Heart right ventricle (tissue), 16 donors: ENCODE measurements around the gene CXCL16. TPM values are rescaled to one million over a fixed set of nuclear protein-coding genes. Genes with fewer than 3 reads are reported as not detected.

Source experiments
- ATAC-seq, 8 donors: fragments of 200-7000 bp; cut with Tn5 transposase; one replicate each; pipeline ENCODE4 v1.9.1; 2020; ENCODE audit warnings: mild to moderate bottlenecking in 8 of 8, moderate library complexity in 8 of 8, moderate number of reproducible peaks in 1 of 8
- DNase-seq, 2 donors: peaks; one replicate each; pipeline ENCODE4 v3.0.0-alpha.2; 2020
- H3K27ac ChIP-seq, 10 donors: fragments of 200-600 bp; sonication (generic) in 2 of 10; one replicate each; pipeline versions ENCODE4 v1.5.0 to v1.8.0; 2020 to 2022; ENCODE audit warnings: mild to moderate bottlenecking in 3 of 10
- H3K27me3 ChIP-seq, 7 donors: fragments of 200-600 bp; one replicate each; pipeline ENCODE4 v1.8.0; 2021 to 2022; ENCODE audit warnings: mild to moderate bottlenecking in 2 of 7
- H3K36me3 ChIP-seq, 9 donors: fragments of 200-600 bp; sonication (generic) in 1 of 9; one replicate each; pipeline versions ENCODE4 v1.5.0 to v1.8.0; 2020 to 2022; ENCODE audit warnings: mild to moderate bottlenecking in 2 of 9
- H3K4me1 ChIP-seq, 9 donors: fragments of 200-600 bp; sonication (generic) in 1 of 9; one replicate each; pipeline versions ENCODE4 v1.5.0 to v1.8.0; 2020 to 2022; ENCODE audit warnings: mild to moderate bottlenecking in 4 of 9
- H3K4me3 ChIP-seq, 10 donors: fragments of 200-600 bp; sonication (generic) in 2 of 10; one replicate each; pipeline versions ENCODE4 v1.5.0 to v1.8.0; 2020 to 2022; ENCODE audit warnings: mild to moderate bottlenecking in 7 of 10, moderate library complexity in 2 of 10
- H3K9me3 ChIP-seq, 11 donors: fragments of 200-600 bp in 10 of 11; sonication (generic) in 2 of 11; one replicate each; pipeline versions ENCODE4 v1.5.0 to v1.8.0; 2013 to 2022; ENCODE audit warnings: mild to moderate bottlenecking in 2 of 11, control low read depth in 1 of 11, moderate library complexity in 1 of 11
- WGBS, 2 donors: extraction: QIAGEN DNeasy Blood & Tissue Kit; methylation state at CpG; one replicate each; pipeline ENCODE4 v1.1.7; 2013; ENCODE audit warnings: inconsistent platforms in 1 of 2; 5-methylcytosine and 5-hydroxymethylcytosine counted together
- intact Hi-C, 10 donors: fragments of 100-400 bp; cut with DNase I; formaldehyde crosslinking; loops; one replicate each; pipeline versions ENCODE4 v1.11.1 to v1.14.2; 2022
- polyA plus RNA-seq, 2 donors: library from polyadenylated mRNA; stranded (reverse); fragments of 200-250 nt; gene quantifications; one replicate each; pipeline ENCODE4 v1.2.3, GENCODE V29; 2013
- total RNA-seq, 10 donors: library from RNA; stranded (reverse); fragmentation: NEBNext Ultra II Directional in 3 of 10; extraction: Animal tissue kit (Norgen Biotek cat#: 25700) in 3 of 10; gene quantifications; one replicate each; pipeline versions ENCODE4 v1.2.1 to v1.2.4, GENCODE V29; 2021 to 2023
- TF ChIP-seq, protein P1 (sequence below), 9 donors: fragments of 200-600 bp; sonication (generic) in 2 of 9; IDR thresholded peaks; one replicate each; pipeline versions ENCODE4 v1.5.0 to v1.8.0; 2021 to 2022; ENCODE audit warnings: antibody characterized with exemption in 9 of 9, mild to moderate bottlenecking in 5 of 9, moderate library complexity in 1 of 9
- donor health status: Arrhythmogenic right ventricular cardiomyopathy.
- donor health status: ischemic (EF 13 %, LVEDD 7.1; RV severe dilation, severe dysfunction).
- donor health status: healthy with polysubstance abuse.
- donor health status: DM: no; HTN: yes; CAD: no.
- donor health status: DM: no; HTN: no; CAD: no.
- donor health status: ischemic (EF 25% LVEDD 6.9; RV normal size, moderate dysfunction).
- donor health status: ischemic (EF 25% LVEDD 5.7; RV mildly dilated, moderate dysfunction).
- donor health status: healthy.
- donor health status: DM: yes; HTN: yes; CAD: no.
- donor health status: Ischemic cardiomyopathy.
- donor health status: ischemic (EF 35%, LVEDD 5.7; RV mildly dilated, moderate dysfunction).
- donor health status: nonischemic (EF 11% LVEDD 7.7; RV severe dilation, severe dysfunction).
- donor health status: DM: yes; HTN: yes; CAD: no.
- donor health status: PGD.
- donor health status: ischemic (EF 29% LVEDD 5.4; RV normal size, mild dysfunction).
- donor health status: nonischemic (EF 23%, LVEDD 6.1; RV moderate dilation, normal function).

Gene CXCL16
- total and polyA plus RNA-seq, 12 donors, result 1.5 to 29.6 (median 3.7) TPM

DNA sequence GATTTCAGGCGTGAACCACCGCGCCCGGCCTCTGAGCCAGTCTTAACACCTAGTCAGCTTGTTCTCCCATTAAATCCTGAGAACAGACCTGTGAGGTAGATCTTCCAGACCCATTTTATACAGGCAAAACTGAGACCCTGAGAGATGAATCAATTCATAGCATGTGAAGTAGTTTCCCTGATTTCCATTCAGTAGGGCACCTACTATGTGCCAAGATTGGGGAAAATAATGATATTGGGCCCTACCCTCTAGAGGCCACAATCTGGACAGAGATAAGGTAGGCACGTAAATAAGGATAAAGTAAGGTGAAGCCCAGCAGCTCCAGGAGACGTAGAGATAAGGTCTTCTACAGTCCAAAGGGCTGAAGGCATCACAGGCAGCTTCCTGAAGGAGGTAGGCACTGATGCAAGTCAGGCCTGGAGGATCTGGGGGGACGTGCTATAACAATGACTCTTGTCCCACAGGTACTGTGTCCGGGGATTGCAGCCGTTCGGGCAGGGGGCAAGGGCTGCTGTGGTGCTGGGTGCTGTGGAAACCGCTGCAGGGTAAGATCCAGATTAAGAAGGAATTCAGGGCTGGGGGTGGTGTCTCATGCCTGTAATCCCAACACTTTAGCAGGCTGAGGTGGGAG is 40.7 kb upstream of the CXCL16 start:
- Histone ChIP-seq H3K27ac (no peak overlapping the region), H3K4me1 (peaks cover under 1 to 7% (median 5%) of the 10 kb centered on the region in 9 donors), H3K36me3 (no peaks in the 10 kb centered on the region), H3K4me3 (no peak overlapping the region), H3K9me3 (no peaks in the 10 kb centered on the region), H3K27me3 (peaks cover 0 to 82% (median 64%) of the 10 kb centered on the region in 7 donors)
- DNase-seq (no peak), ATAC-seq (no peak)
- TF ChIP-seq, protein P1, sequence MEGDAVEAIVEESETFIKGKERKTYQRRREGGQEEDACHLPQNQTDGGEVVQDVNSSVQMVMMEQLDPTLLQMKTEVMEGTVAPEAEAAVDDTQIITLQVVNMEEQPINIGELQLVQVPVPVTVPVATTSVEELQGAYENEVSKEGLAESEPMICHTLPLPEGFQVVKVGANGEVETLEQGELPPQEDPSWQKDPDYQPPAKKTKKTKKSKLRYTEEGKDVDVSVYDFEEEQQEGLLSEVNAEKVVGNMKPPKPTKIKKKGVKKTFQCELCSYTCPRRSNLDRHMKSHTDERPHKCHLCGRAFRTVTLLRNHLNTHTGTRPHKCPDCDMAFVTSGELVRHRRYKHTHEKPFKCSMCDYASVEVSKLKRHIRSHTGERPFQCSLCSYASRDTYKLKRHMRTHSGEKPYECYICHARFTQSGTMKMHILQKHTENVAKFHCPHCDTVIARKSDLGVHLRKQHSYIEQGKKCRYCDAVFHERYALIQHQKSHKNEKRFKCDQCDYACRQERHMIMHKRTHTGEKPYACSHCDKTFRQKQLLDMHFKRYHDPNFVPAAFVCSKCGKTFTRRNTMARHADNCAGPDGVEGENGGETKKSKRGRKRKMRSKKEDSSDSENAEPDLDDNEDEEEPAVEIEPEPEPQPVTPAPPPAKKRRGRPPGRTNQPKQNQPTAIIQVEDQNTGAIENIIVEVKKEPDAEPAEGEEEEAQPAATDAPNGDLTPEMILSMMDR (IDR thresholded peaks at IDR 0.05), result no peak
- WGBS, 2 donors, result 73 to 75% methylated on average over 11 of the region's 11 CpGs
- intact Hi-C loops, result loop anchor here in 3 of 10 donors (5.0 to 10.0 kb wide), 2 partner anchors 38 to 46 kb away; partner anchors contain the start of genes CXCL16 (in 2 of the 3), MED11 (in 2 of the 3) and ZMYND15 (in 2 of the 3)

- DNase-seq, result no peak
- no peaks in the 10 kb centered on the region for H3K36me3 ChIP-seq
- TF ChIP-seq, protein P1 (IDR thresholded peaks at IDR 0.05), result no peak
- no peaks in the 10 kb centered on the region for H3K4me1 ChIP-seq
- WGBS, 2 donors, result 60 to 64% methylated on average over 9 of the region's 9 CpGs
- peaks cover 0 to 59% (median 50%) of the 10 kb centered on the region in 7 donors for H3K27me3 ChIP-seq
- no peaks in the 10 kb centered on the region for H3K9me3 ChIP-seq
- H3K4me3 ChIP-seq, result no peak overlapping the region
- no peak overlapping the region for H3K27ac ChIP-seq
- ATAC-seq, result no peak
- intact Hi-C loops, result no loop called here
Measured at GRCh38 chr17:4777969-4778760, 38.4 kb upstream of the CXCL16 start.

GRCh38 chr17:4772235-4772613 is 32.5 kb upstream of the CXCL16 start:
- ATAC-seq (no peak), DNase-seq (no peak)
- Histone ChIP-seq H3K27me3 (peaks cover 0 to 24% (median 12%) of the 10 kb centered on the region in 7 donors), H3K4me3 (no peak overlapping the region), H3K27ac (no peak overlapping the region), H3K4me1 (peaks cover 0 to 15% (median 0%) of the 10 kb centered on the region in 9 donors), H3K36me3 (no peaks in the 10 kb centered on the region), H3K9me3 (no peaks in the 10 kb centered on the region)
- WGBS, 2 donors, result 62% methylated on average over 10 of the region's 10 CpGs
- intact Hi-C loops, result no loop called here
- TF ChIP-seq, protein P1 (IDR thresholded peaks at IDR 0.05), result no peak

DNA sequence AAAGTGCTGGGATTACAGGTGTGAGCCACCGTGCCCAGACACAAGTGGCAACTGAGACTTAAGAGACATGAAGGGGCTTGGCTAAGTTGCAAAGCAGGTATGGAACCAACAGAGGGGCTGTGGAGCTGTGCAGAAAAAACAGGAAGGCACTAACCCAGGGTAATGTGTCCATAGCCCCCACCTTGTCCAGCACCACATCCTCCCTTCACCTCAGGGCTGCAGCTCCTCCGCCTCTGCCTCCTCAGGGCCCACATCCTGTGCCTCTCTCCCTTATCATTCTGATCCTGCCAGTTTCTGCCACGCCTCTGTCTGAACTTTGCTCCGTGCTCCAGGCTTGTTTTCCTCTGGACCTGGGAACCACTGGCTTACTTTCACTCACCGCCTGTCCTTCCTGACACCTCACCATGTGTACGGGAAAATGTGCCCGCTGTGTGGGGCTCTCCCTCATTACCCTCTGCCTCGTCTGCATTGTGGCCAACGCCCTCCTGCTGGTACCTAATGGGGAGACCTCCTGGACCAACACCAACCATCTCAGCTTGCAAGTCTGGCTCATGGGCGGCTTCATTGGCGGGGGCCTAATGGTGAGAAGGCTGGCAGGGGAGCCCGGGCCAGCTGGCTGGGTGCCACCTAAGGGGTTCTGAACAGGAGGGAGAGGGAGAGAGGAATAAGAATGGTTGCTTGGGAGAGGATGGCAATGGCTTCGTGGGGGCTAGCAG is 31.9 kb upstream of the CXCL16 start, which contains the start of gene TM4SF5:
Gene TM4SF5 (plus strand): TSS at position 368 of the 716 bp plus-strand sequence. CDS start 37 bp downstream, at position 405.
- Histone ChIP-seq H3K27me3 (peaks cover 0 to 22% (median 8%) of the 10 kb centered on the region in 7 donors), H3K9me3 (no peaks in the 10 kb centered on the region), H3K4me3 (no peak within 1 kb of the TSS), H3K4me1 (peaks cover 0 to 21% (median 0%) of the 10 kb centered on the region in 9 donors), H3K36me3 (no peaks in the 10 kb centered on the region), H3K27ac (peak within 1 kb of the TSS in 1 of 10 donors; percentile 69)
- no peak for DNase-seq
- intact Hi-C loops, result no loop called here
- TF ChIP-seq, protein P1 (IDR thresholded peaks at IDR 0.05), result no peak
- ATAC-seq, result peak in 1 of 8 donors; percentile 22
- 64 to 67% methylated on average over 13 of the region's 13 CpGs for WGBS, 2 donors
